GM15510 (cell line): Measurements from ENCODE around the gene LPP.

Experiments
- POLR2A ChIP-seq: IDR thresholded peaks from 3 replicates; pipeline ENCODE4 v1.6.1; 2011; ENCODE audit warnings: borderline replicate concordance; ENCODE audit not compliant: insufficient read length; ENCODE audit errors: extremely low read depth

The LPP gene

DNA sequence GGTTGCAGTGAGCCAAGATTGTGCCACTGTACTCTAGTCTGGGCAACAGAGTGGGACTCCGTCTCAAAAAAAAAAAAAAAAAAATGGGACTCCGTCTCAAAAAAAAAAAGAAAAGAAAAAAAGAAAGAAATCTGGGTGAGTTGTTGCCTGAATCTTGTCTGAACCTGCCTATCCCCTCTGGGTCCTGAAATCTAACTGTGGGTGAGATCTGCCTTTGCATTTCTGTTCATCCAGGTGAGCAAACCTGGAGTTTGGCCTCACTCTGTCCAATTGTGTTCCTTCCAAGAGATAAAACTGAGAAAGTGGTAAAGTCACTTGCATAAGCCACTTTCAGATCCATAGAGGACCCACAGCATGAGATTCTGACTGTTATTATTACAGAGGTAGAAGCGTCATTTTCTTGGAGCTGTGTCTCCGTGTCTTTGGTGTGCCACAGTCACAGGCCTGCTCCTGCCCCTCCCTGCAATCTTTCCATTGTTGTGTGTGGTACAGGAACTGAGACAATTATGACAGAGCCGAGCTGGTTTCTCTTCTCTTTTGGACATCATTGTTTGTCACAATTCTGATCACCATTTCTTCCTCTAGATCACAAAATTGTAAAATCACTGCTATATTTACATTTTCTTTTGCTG, 235.9 kb downstream of the LPP start:
- no peak for TF ChIP-seq POLR2A

DNA sequence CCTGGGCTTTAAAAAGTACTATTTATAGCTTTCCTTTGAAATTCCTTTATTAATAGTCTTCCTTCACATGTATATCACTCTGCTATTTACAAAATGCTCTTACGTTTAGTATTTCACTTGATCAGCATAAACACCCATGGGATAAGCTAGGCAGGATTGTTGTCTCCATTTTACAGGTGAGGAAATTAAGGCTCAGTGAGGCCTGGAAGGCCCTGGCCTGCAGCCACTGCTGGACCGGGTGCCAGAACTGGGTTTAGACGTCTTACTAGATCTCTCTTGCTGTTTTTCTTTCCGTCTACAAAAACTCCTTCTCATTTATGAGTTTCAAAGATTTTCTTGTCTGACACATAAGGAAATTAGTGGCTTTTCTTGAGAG, 236.4 kb downstream of the LPP start:
- TF ChIP-seq POLR2A, result no peak

DNA sequence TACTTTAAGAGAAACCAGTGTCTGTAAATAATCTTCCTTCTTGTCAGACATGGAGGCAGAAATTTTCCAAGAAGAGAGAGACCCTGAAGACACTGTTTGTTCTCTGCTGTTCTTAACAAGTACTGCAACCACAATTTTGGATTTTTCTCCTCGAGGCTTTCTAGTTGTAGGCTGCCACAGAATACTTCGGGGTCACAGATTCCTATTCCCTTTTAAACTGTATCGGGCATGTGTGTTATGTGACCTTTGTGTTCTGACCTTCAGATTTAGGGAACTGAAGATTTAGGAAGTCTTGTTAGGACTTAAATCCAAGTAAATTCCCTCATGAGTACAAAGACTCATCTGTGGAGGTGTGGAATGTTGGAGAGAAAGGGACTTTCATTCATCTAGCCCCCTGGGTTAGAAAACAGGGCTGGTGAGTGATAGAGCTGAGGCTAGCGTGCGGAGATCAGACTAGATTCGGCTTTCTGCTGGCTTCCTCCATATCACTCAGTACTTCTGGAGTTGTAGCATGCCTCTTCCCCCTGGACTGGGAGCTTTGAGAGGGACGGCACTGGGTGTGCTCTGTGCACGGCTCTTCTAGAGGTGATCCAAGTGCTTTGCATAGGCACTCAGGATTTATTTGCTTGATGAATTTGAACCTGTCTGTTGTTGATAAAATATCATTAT, 237.0 kb downstream of the LPP start:
- TF ChIP-seq POLR2A, result no peak

DNA sequence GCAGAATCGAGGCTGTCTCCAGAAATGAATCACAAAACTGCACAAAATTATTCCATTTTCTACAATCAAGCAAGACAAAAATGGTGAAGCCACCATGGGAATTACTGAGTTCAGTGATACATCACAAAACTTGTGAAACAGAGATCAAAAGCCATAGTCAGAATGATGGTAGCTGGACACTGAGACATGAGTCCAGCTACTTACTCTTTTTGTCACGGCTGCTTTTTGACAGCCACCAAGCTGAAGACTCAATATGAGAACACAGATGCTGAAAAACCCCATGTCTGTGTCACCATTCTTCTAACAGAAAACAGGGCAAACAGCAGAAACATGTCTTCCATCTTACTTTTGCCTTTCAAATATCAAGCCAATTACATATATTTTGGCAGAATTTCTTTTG, 237.6 kb downstream of the LPP start:
- no peak for TF ChIP-seq POLR2A

DNA sequence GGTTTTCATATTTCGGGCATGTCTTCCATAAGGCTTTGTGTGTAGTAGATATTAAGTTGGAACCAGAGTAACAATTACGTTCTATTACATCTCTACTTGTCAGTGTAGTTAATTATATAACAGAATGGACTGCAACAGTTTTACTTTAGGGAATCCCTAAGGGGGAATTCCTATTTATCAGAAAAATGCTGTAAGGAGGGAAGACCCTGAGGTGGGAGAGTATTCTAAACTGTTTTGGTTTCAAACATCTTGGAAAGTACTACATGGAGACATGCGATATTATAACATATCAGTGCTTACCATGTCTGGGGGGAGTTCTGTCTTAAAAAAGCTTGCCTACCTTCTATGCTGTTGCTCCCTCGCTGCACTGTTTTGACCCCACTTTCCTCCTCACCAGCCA, 238.1 kb downstream of the LPP start:
- no peak for TF ChIP-seq POLR2A

DNA sequence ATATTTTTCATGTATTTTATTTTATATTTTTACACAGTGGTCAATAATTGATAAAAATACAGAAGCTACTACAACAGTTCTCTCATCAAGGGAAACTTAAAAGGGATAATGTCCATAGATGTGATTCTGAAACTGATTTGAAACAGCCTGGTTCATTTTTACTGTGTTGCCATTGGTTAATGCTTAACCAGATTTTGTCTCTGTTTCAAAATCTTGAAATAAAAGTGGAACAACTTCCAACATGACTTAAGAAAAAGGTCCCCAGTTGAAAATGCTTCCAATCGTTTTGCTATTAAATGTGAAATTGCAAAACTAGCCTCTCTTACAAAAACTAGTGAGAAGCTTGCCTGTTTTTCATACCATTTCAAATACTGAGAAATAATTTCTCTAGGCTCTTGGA, 240.7 kb downstream of the LPP start:
- no peak for TF ChIP-seq POLR2A

DNA sequence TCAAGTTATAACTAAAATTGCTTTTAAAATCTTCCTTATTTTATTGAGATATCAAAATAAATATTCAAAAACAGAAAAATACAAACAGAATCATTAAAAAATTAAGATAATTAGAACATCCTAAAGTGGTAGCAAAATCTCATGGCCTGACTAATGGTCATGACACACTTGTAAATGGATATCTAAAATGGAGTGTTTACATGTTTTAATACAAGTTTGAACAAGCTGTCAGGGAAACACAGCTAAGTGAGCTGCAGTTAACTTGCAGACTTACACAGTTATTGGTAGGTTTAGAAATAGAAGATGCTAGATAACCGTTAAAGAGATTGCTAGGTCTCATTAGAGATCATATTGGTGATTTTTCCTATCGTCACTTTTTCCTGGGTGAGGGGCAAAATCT, 242.3 kb downstream of the LPP start:
- TF ChIP-seq POLR2A, result no peak

DNA sequence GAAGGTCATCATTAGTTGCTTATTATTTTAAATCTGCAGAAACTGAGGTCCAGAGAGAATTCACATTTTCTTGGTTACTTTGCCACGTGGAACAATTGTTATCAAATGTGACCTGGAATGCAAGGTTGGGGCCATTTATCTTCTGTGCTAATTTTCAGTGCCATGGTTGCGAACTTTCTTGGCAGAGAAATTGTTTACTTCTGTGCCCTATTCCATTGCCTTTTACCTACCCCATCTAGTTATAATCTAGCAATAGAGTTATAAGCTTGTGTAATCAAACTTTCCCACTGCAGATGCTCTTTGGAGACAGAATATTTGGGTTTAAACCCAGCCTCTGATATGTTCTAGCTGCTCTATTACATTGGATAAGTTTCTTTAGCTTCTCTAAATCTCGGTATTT, 242.9 kb downstream of the LPP start:
- no peak for TF ChIP-seq POLR2A

DNA sequence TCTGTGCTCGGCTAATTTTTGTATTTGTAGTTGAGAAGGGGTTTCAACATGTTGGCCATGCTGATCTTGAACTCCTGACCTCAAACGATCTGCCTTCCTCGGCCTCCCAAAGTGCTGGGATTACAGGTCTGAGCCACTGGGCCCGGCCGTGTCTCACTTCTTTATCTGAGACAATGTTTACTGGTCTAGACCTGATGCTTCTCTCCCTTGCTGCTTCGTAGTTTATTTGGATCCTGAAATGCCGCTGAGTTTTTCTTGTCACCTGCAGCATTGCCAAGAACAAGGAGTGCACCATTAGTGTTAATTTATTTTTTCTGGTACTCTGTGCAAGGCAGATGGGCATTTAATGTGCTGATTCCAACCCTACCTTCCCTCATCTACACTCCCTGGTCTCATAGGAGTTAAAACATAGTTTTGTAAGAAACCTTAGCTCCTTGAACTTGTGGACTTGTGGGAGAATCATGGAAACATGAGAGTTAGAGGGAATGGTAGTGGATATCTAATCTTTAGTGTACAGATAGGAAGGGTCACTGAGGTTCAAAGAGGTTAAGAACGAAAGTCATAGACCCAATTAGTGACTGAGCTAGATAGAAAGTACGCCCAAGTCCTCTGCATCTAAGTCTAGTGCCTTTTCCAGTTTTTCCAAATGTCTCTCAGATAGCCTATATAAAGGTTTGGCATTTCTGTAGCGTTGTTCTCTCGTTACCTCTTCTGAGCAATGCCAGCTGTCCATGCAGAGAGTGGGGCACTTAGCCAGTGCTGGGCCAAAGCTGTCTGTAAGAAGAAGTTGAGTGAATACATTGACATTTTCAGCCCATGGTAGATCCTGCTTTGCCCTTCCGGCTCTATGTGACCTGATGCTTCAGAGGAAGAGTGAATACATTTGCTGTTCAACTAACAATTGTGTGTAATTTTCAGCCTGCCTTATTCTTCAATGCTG, 244.1 kb downstream of the LPP start:
- no peak for TF ChIP-seq POLR2A

DNA sequence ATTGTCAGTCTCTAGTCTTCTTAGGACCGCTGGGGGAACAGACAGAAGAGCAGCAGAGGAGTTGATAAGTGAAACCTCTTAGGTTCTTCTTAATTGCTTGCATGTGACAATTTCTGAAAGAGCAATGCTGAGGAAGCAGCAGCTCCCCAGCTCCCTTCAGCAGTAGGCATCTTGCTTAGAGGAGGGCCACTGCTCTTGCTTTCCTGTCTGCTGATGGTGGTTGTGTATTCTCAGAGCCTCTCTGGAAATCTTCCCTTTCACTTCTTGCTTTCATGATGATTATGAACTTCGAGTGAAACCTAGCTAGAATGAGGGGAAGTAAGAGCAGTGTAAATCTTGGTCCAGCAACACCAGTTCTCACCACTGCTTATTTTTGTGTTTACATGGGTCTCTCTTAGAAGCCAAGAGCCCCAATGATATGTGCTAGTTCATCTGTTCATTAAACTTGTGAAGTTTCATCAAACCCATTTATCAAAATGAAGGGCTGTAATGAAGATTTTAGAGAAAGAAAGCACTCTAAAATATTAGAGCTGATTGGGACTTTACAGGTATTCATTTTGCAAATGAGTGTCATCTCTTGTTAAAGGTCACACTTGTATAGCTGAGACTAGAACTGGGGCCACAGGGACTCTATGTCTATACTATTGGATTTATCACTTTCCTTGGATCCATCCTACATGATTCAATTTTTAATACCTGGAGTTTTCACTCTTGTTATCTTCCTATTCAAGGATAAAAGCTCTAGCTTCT, 246.7 kb downstream of the LPP start:
- TF ChIP-seq POLR2A, result no peak

DNA sequence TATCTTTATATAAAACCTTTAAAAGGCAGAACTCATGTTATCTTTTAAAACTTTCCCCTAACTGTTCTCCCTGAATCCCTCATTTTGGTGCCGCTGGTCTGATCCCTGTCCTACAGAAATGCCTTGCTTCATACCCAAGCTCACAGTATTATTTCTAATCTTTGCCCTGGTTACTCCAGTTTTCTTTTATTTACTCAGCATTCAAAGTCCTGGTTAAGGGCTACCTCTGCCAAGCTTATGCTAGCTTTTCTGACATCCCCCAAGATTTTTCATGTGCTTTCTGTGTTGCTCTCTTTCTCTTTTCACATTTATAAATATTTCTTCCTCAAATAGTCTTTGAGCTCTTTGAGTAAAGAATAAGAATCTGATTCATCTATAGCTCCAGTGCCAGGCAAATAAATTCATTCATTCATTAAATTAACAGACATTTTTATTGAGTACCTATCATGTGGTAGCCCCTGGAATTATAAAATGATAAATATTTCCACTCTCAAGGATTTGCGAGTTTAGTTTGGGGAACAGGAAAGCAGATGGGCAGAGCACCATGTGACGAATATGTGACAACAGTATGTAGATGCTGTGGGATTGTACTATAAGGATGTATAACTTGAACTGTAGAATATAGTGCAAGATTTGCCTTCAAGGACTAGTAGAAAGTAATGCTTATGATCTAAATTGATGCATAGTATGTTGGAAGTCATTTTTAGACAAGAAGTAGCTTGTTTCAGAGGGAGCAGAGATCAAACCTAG, 247.5 kb downstream of the LPP start:
- no peak for TF ChIP-seq POLR2A

DNA sequence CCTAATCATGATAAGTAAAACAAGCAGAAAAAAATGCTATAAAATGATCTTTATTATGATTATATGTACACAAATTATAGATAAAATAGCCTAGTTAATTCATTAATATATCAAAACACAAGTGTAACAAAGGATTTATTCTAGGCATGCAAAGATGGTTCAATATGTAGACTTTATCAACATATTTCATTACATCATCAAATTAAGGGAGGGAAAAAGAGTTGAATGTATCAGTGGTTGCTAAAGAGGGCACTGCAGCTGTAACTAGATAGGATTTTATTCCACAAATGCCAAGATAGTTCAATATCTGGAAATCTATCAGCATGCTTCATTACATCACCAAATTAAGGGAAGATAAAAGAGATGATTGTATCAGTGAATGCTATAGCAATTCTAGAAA, 248.3 kb downstream of the LPP start:
- no peak for TF ChIP-seq POLR2A

DNA sequence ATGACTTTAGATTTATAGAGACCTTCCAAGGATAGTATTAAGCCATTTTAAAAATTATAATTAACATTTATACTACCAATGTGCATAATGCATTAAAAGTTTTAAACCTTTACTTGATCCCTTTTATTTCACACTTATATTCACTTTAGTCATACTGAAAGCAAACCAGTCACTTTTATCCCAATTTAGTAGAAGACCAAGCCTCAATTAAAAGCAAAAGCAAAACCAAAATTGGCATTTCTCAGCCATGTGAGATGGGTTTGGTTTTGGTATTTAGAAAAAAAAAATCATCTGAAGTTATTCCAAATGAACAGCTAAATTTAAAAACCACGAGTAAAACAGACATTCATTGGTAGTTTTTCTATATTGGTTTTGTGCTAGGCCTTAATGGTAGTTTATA, 249.4 kb downstream of the LPP start:
- no peak for TF ChIP-seq POLR2A

DNA sequence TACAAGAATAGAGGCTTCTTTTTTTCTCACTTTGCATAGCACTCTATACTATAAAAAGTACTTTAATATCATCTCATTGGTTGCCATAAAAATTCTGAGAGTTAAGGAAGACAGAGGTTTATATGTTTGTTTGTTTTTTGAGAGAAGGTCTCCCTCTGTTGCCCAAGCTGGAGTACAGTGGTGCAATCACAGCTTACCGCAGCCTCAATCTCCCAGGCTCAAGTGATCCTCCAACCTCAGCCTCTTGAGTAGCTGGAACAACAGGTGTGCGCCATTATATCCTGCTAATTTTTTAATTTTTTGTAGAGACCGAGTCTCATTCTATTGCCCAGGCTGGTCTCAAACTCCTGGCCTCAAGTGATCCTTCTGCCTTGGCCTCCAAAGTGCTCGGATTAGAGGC, 250.2 kb downstream of the LPP start:
- no peak for TF ChIP-seq POLR2A

DNA sequence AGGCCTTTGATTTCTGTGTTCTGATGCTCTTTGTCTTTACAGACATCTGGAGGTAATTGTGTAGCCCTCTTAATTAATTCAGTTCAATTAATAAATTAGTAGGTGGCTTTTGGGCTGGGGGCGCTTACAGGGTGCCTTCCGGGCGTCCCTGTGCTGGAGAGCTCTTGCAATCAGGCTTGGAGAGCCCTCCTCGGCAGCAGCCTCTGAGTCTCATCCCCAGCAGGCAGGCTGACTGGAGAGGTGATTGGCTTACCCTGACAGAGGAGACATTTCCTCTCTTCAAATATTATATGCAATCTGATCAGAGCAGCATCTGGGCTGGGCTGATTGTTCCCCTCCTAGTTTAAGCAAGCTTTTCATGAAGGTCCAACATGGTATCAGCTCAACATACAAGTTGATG, 250.7 kb downstream of the LPP start:
- no peak for TF ChIP-seq POLR2A

DNA sequence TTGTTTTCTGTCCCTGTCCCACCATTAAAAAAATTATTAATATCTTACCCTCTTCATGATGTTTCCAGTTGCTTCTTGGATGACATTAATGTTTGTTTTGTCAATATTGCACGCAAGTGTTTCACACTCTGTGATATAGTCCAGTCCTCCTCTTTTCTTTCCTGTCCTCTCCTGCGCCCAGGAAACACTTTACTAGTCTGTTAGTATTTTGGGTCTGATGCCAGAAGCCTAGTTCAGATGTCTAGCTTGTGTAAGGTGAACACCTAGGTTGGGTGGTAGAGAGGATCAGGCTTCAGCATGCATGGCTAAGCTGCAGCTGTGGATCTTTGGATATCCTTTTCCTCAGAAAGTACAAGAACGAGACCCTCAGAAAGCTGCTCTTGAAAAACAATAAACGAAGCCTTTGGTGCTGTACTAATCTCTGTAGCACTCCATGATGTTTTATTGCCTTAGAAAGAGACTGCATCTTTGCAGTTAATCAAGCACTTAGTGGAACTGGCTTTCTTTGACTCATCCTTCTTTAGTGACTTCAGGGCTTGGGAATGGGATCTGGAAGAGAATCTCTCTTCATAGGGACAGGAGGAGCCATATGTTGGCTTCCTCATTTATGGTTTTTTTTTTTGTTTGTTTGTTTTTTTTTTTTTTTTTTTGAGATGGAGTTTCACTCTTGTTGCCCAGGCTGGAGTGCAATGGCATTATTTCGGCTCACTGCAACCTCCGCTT, 253.4 kb downstream of the LPP start:
- no peak for TF ChIP-seq POLR2A
